H9 (cell line): ENCODE measurements around the gene LIPK. TPM values are rescaled to one million over a fixed set of nuclear protein-coding genes. Genes with fewer than 3 reads are reported as not detected.
A peak's percentile ranks its signal among the peaks of the same experiment; 100 is the strongest.

Source experiments
- DNase-seq: peaks from one replicate; pipeline ENCODE4 v3.0.0-alpha.2; 2017
- H2AFZ ChIP-seq: one replicate; pipeline ENCODE4 v1.6.1; 2013; ENCODE audit warnings: mild to moderate bottlenecking, low read length, control low read depth, moderate library complexity
- H2AK5ac ChIP-seq: 2 replicates; pipeline ENCODE4 v1.6.1; 2013; ENCODE audit warnings: low read length, control low read depth, mixed read lengths; ENCODE audit not compliant: insufficient read length
- H2BK120ac ChIP-seq: one replicate; pipeline ENCODE4 v1.6.1; 2013; ENCODE audit warnings: low read depth, mild to moderate bottlenecking, low read length, control low read depth, inconsistent platforms; ENCODE audit not compliant: poor library complexity, severe bottlenecking
- H2BK12ac ChIP-seq: 2 replicates; pipeline ENCODE4 v1.6.1; 2013; ENCODE audit warnings: low read length, control low read depth, mixed read lengths, low read depth; ENCODE audit not compliant: insufficient read length
- H2BK15ac ChIP-seq: 2 replicates; pipeline ENCODE4 v1.6.1; 2013; ENCODE audit warnings: low read depth, low read length, control low read depth
- H2BK20ac ChIP-seq: one replicate; pipeline ENCODE4 v1.6.1; 2013; ENCODE audit warnings: low read depth, mild to moderate bottlenecking, low read length, control low read depth, inconsistent platforms; ENCODE audit not compliant: poor library complexity, severe bottlenecking
- H2BK5ac ChIP-seq: 2 replicates; pipeline ENCODE4 v1.6.1; 2013; ENCODE audit warnings: low read length, control low read depth, mixed read lengths; ENCODE audit not compliant: insufficient read length
- H3K14ac ChIP-seq: 2 replicates; pipeline ENCODE4 v1.6.1; 2013; ENCODE audit warnings: low read length, control low read depth; ENCODE audit not compliant: insufficient read depth
- H3K18ac ChIP-seq: 2 replicates; pipeline ENCODE4 v1.6.1; 2013; ENCODE audit warnings: low read depth, mild to moderate bottlenecking, mixed read lengths, low read length, control low read depth; ENCODE audit not compliant: insufficient read length
- H3K23ac ChIP-seq: 2 replicates; pipeline ENCODE4 v1.6.1; 2013; ENCODE audit warnings: low read length, control low read depth, mixed read lengths, low read depth; ENCODE audit not compliant: insufficient read length
- H3K23me2 ChIP-seq: 2 replicates; pipeline ENCODE4 v1.6.1; 2013; ENCODE audit warnings: low read depth, mild to moderate bottlenecking, mixed read lengths, low read length, control low read depth; ENCODE audit not compliant: insufficient read length, poor library complexity, severe bottlenecking
- H3K27ac ChIP-seq: 2 replicates; pipeline ENCODE4 v1.5.1; 2013; ENCODE audit warnings: low read length, control low read depth, mixed read lengths, low read depth; ENCODE audit not compliant: insufficient read length
- H3K27me3 ChIP-seq: 2 replicates; pipeline ENCODE4 v1.6.1; 2013; ENCODE audit warnings: low read length, control low read depth, inconsistent platforms; ENCODE audit not compliant: insufficient read depth
- H3K4ac ChIP-seq: 2 replicates; pipeline ENCODE4 v1.6.1; 2013; ENCODE audit warnings: low read depth, mild to moderate bottlenecking, control low read depth, inconsistent platforms, low read length, moderate library complexity
- H3K4me1 ChIP-seq: 2 replicates; pipeline ENCODE4 v1.6.1; 2013; ENCODE audit warnings: low read length, control low read depth, inconsistent platforms; ENCODE audit not compliant: insufficient read depth
- H3K4me2 ChIP-seq: 2 replicates; pipeline ENCODE4 v1.6.1; 2013; ENCODE audit warnings: low read length, control low read depth, mixed read lengths; ENCODE audit not compliant: insufficient read length, insufficient read depth
- H3K56ac ChIP-seq: 2 replicates; pipeline ENCODE4 v1.6.1; 2013; ENCODE audit warnings: low read depth, mild to moderate bottlenecking, mixed read lengths, low read length, control low read depth; ENCODE audit not compliant: insufficient read length
- H3K79me1 ChIP-seq: 2 replicates; pipeline ENCODE4 v1.6.1; 2013; ENCODE audit warnings: low read depth, mild to moderate bottlenecking, moderate library complexity, low read length, control low read depth, inconsistent platforms; ENCODE audit not compliant: insufficient read depth, poor library complexity, severe bottlenecking
- H3K79me2 ChIP-seq: 2 replicates; pipeline ENCODE4 v1.6.1; 2013; ENCODE audit warnings: low read length, control low read depth, inconsistent platforms; ENCODE audit not compliant: insufficient read depth
- H3K9ac ChIP-seq: 2 replicates; pipeline ENCODE4 v1.6.1; 2013; ENCODE audit warnings: low read length, control low read depth, mixed read lengths; ENCODE audit not compliant: insufficient read length; ENCODE audit errors: extremely low read depth
- H3K9me3 ChIP-seq: one replicate; pipeline ENCODE4 v1.6.1; 2013; ENCODE audit warnings: low read depth, low read length, inconsistent platforms; ENCODE audit not compliant: control insufficient read depth
- H3T11ph ChIP-seq: one replicate; pipeline ENCODE4 v1.6.1; 2013; ENCODE audit warnings: mild to moderate bottlenecking, low read length, control low read depth, inconsistent platforms
- H4K20me1 ChIP-seq: one replicate; pipeline ENCODE4 v1.6.1; 2013; ENCODE audit not compliant: control insufficient read depth, insufficient read length, insufficient read depth
- H4K5ac ChIP-seq: 2 replicates; pipeline ENCODE4 v1.6.1; 2013; ENCODE audit warnings: low read depth, mild to moderate bottlenecking, mixed read lengths, low read length, control low read depth; ENCODE audit not compliant: insufficient read length
- H4K8ac ChIP-seq: replicated peaks from 2 replicates; pipeline ENCODE4 v1.6.1; 2013; ENCODE audit warnings: low read length, control low read depth, mixed read lengths, low read depth; ENCODE audit not compliant: insufficient read length
- H4K91ac ChIP-seq: 2 replicates; pipeline ENCODE4 v1.6.1; 2013; ENCODE audit warnings: low read depth, mild to moderate bottlenecking, moderate library complexity, mixed read lengths, low read length, control low read depth; ENCODE audit not compliant: insufficient read length
- H3K27ac Mint-ChIP-seq, 3 experiments: 2 replicates in 2 of 3; 3 replicates in 1 of 3; pipeline ENCODE4 v1.8.0; 2020 to 2021; ENCODE audit warnings: mixed read lengths in 3 of 3, mild to moderate bottlenecking in 1 of 3, moderate library complexity in 1 of 3
- H3K27me3 Mint-ChIP-seq: 2 replicates; pipeline ENCODE4 v1.8.0; 2021; ENCODE audit warnings: low read depth, mild to moderate bottlenecking, moderate library complexity, mixed read lengths
- H3K36me3 Mint-ChIP-seq, 3 experiments: 2 replicates in 2 of 3; 3 replicates in 1 of 3; pipeline ENCODE4 v1.8.0; 2020 to 2021; ENCODE audit warnings: low read depth in 3 of 3, mixed read lengths in 3 of 3; ENCODE audit not compliant: insufficient read depth in 1 of 3
- H3K4me1 Mint-ChIP-seq, 2 experiments: 2 replicates each; pipeline ENCODE4 v1.8.0; 2020; ENCODE audit warnings: mixed read lengths in 2 of 2
- H3K4me3 Mint-ChIP-seq, 2 experiments: 2 replicates in 1 of 2; 3 replicates in 1 of 2; pipeline ENCODE4 v1.8.0; 2020 to 2021; ENCODE audit warnings: mild to moderate bottlenecking in 2 of 2, mixed read lengths in 2 of 2, moderate library complexity in 1 of 2
- H3K9me3 Mint-ChIP-seq, 2 experiments: 2 replicates in 1 of 2; 3 replicates in 1 of 2; pipeline ENCODE4 v1.8.0; 2020; ENCODE audit warnings: mild to moderate bottlenecking in 2 of 2, mixed read lengths in 2 of 2, moderate library complexity in 1 of 2
- CTCF ChIP-seq: fragments of 200-600 bp; sonication (generic); conservative IDR thresholded peaks from 3 replicates; pipeline ENCODE4 v1.8.0; 2021; ENCODE audit warnings: antibody characterized with exemption, mild to moderate bottlenecking
- WGBS: extraction: QIAGEN DNeasy Blood & Tissue Kit; methylation state at CpG from one replicate; pipeline ENCODE4 v1.1.7; 2013; ENCODE audit warnings: missing lambda C conversion rate, low lambda C conversion rate, mixed read lengths; ENCODE audit not compliant: insufficient read length; ENCODE audit errors: extremely low coverage; 5-methylcytosine and 5-hydroxymethylcytosine counted together
- total RNA-seq: library from RNA; stranded (reverse); gene quantifications from 2 replicates; pipeline ENCODE4 v1.2.1, GENCODE V29; 2021

Gene LIPK
- total RNA-seq, 1 experiment from 2014 or later, result not detected

GRCh38 chr10:88702848-88703597, 3.0 kb upstream of the LIPK start:
- DNase-seq, result peak; percentile 88

More at GRCh38 chr10:88702848-88703597, 3.0 kb upstream of the LIPK start:
- peak overlapping the region in 1 of 3 experiments; percentile 40; a peak in 1 of 7 replicates for H3K27ac Mint-ChIP-seq
- H3K9me3 ChIP-seq, result no peaks in the 10 kb centered on the region
- no peak overlapping the region for H2BK5ac ChIP-seq
- no peak overlapping the region for H4K5ac ChIP-seq
- no peak overlapping the region for H4K8ac ChIP-seq
- H2AK5ac ChIP-seq, result no peak overlapping the region
- peaks cover 45% of the 10 kb centered on the region for H3K27me3 ChIP-seq
- H3K27me3 Mint-ChIP-seq, result peaks cover 94% of the 10 kb centered on the region
- H2BK120ac ChIP-seq, result no peak overlapping the region
- H3K23ac ChIP-seq, result no peak overlapping the region
- H3K56ac ChIP-seq, result no peak overlapping the region
- H3K79me2 ChIP-seq, result no peaks in the 10 kb centered on the region
- no peak overlapping the region for H3K9ac ChIP-seq
- TF ChIP-seq CTCF, result no peak
- no peak overlapping the region for H2BK15ac ChIP-seq
- H3K14ac ChIP-seq, result no peak overlapping the region
- no peak overlapping the region for H3K27ac ChIP-seq
- H3K18ac ChIP-seq, result no peak overlapping the region
- H3K79me1 ChIP-seq, result no peaks in the 10 kb centered on the region
- WGBS, result no CpG with 5 or more reads among the region's 4 CpGs
- no peak overlapping the region for H2BK20ac ChIP-seq
- no peak overlapping the region for H3K4me2 ChIP-seq
- H2AFZ ChIP-seq, result no peak overlapping the region
- H3K9me3 Mint-ChIP-seq, result no peaks in the 10 kb centered on the region; a peak in 1 of 5 replicates
- H4K91ac ChIP-seq, result no peak overlapping the region
- H3K4me1 Mint-ChIP-seq, result peaks cover 18% of the 10 kb centered on the region in 2 experiments
- no peaks in the 10 kb centered on the region for H3K4me1 ChIP-seq
- no peak overlapping the region for H3K4ac ChIP-seq
- H2BK12ac ChIP-seq, result no peak overlapping the region
- no peaks in the 10 kb centered on the region for H3K23me2 ChIP-seq
- H3K36me3 Mint-ChIP-seq, result no peaks in the 10 kb centered on the region
- H3K4me3 Mint-ChIP-seq, result peak overlapping the region in 1 of 2 experiments; percentile 30; a peak in 2 of 5 replicates
- no peaks in the 10 kb centered on the region for H4K20me1 ChIP-seq
- H3T11ph ChIP-seq, result no peak overlapping the region
